KMS-11 (cell line): Measurements from ENCODE around the gene PPOX.

ENCODE experiments used
- H2AFZ ChIP-seq: fragments of 200-600 bp; sonication (generic); 2 replicates; pipeline ENCODE4 v1.6.1; 2016; ENCODE audit warnings: antibody characterized with exemption, mixed run types, low read depth
- H3K27ac ChIP-seq: fragments of 200-600 bp; sonication (generic); 2 replicates; pipeline ENCODE4 v1.6.1; 2016; ENCODE audit warnings: mild to moderate bottlenecking, mixed run types
- H3K27me3 ChIP-seq: fragments of 200-600 bp; sonication (generic); 2 replicates; pipeline ENCODE4 v1.6.1; 2017; ENCODE audit warnings: mild to moderate bottlenecking, low read depth, mixed run types, moderate library complexity; ENCODE audit not compliant: insufficient read depth
- H3K36me3 ChIP-seq: fragments of 200-600 bp; sonication (generic); 2 replicates; pipeline ENCODE4 v1.6.1; 2017; ENCODE audit warnings: mild to moderate bottlenecking, mixed run types; ENCODE audit not compliant: insufficient read depth
- H3K4me1 ChIP-seq: fragments of 200-600 bp; sonication (generic); 2 replicates; pipeline ENCODE4 v1.6.1; 2016; ENCODE audit warnings: mild to moderate bottlenecking, low read depth, mixed run types; ENCODE audit not compliant: poor library complexity, severe bottlenecking
- H3K4me2 ChIP-seq: fragments of 200-600 bp; sonication (generic); 2 replicates; pipeline ENCODE4 v1.7.0; 2016; ENCODE audit warnings: mild to moderate bottlenecking, mixed run types
- H3K4me3 ChIP-seq: fragments of 200-600 bp; sonication (generic); IDR thresholded peaks from 2 replicates; pipeline ENCODE4 v1.6.1; 2017; ENCODE audit warnings: low read depth, low read length, mixed read lengths; ENCODE audit not compliant: insufficient read depth
- H3K79me2 ChIP-seq: fragments of 200-600 bp; sonication (generic); 2 replicates; pipeline ENCODE4 v1.6.1; 2016; ENCODE audit warnings: low read depth, mixed run types; ENCODE audit not compliant: insufficient read depth
- H3K9ac ChIP-seq: fragments of 200-600 bp; sonication (generic); 2 replicates; pipeline ENCODE4 v1.6.1; 2016; ENCODE audit warnings: mild to moderate bottlenecking, mixed run types
- H4K20me1 ChIP-seq: fragments of 200-600 bp; sonication (generic); 2 replicates; pipeline ENCODE4 v1.6.1; 2016; ENCODE audit warnings: mild to moderate bottlenecking, mixed run types; ENCODE audit not compliant: insufficient read depth
- TF ChIP-seq, protein P1 (sequence below): fragments of 200-600 bp; sonication (generic); conservative IDR thresholded peaks from 2 replicates; pipeline ENCODE4 v1.6.1; 2017; ENCODE audit warnings: low read depth, mild to moderate bottlenecking, antibody characterized with exemption, low read length, moderate library complexity, mixed read lengths

Gene PPOX

GRCh38 chr1:161189036-161189435 lies 22.8 kb downstream of the PPOX start:
- no peak overlapping the region for H3K4me2 ChIP-seq
- H2AFZ ChIP-seq = no peak overlapping the region
- H3K27me3 ChIP-seq = no peaks in the 10 kb centered on the region
- H3K9ac ChIP-seq = no peak overlapping the region
- H4K20me1 ChIP-seq = no peaks in the 10 kb centered on the region
- no peaks in the 10 kb centered on the region for H3K79me2 ChIP-seq
- peaks cover 47% of the 10 kb centered on the region for H3K4me1 ChIP-seq
- TF ChIP-seq, protein P1, sequence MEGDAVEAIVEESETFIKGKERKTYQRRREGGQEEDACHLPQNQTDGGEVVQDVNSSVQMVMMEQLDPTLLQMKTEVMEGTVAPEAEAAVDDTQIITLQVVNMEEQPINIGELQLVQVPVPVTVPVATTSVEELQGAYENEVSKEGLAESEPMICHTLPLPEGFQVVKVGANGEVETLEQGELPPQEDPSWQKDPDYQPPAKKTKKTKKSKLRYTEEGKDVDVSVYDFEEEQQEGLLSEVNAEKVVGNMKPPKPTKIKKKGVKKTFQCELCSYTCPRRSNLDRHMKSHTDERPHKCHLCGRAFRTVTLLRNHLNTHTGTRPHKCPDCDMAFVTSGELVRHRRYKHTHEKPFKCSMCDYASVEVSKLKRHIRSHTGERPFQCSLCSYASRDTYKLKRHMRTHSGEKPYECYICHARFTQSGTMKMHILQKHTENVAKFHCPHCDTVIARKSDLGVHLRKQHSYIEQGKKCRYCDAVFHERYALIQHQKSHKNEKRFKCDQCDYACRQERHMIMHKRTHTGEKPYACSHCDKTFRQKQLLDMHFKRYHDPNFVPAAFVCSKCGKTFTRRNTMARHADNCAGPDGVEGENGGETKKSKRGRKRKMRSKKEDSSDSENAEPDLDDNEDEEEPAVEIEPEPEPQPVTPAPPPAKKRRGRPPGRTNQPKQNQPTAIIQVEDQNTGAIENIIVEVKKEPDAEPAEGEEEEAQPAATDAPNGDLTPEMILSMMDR = no peak; the same call in 1 of the 2 replicates
- no peaks in the 10 kb centered on the region for H3K36me3 ChIP-seq
- H3K4me3 ChIP-seq = no peak overlapping the region
- no peak overlapping the region for H3K27ac ChIP-seq

DNA sequence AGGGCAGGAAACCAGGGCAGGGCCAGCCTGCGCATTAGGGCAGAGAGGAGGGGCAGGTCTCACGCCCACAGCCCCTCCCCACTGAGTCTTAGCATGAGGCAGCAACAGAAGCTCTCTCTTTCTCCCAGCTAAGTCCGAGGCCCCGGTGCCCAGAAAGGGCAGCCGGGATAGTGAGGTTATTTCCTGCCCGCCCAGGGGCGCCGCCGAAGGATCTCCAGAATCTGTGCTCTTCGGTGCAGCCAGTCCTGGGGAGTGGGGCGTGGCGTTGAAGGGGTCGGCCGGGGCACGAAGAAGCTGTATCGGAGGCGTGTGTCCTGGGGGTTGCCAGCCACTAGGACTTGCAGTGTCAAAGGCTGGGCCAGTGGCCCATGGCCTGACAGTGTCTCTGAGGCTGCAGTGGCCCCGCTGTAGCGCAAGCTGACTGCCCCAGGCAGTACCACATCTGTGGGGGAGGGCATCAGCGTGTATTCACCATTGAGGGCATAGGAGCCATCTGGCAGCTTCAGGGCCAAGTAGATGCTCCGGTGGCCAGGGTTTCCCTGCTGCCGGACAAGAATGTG lies 24.8 kb downstream of the PPOX start:
- no peaks in the 10 kb centered on the region for H3K27me3 ChIP-seq
- H3K79me2 ChIP-seq = no peaks in the 10 kb centered on the region
- no peaks in the 10 kb centered on the region for H3K36me3 ChIP-seq
- TF ChIP-seq, protein P1 = no peak
- H3K27ac ChIP-seq = no peak overlapping the region
- no peak overlapping the region for H3K4me3 ChIP-seq
- H3K4me2 ChIP-seq = no peak overlapping the region
- H2AFZ ChIP-seq = no peak overlapping the region
- no peaks in the 10 kb centered on the region for H4K20me1 ChIP-seq
- peaks cover 27% of the 10 kb centered on the region for H3K4me1 ChIP-seq
- H3K9ac ChIP-seq = no peak overlapping the region

GRCh38 chr1:161191971-161192370 lies 25.7 kb downstream of the PPOX start:
- Histone ChIP-seq H3K4me2 (peak overlapping the region; percentile 7; the same call in 1 of the 2 replicates), H3K9ac (no peak overlapping the region), H2AFZ (peak overlapping the region; percentile 65; the same call in 1 of the 2 replicates), H3K4me1 (peaks cover 18% of the 10 kb centered on the region), H4K20me1 (no peaks in the 10 kb centered on the region), H3K27ac (no peak overlapping the region), H3K79me2 (no peaks in the 10 kb centered on the region), H3K4me3 (no peak overlapping the region), H3K27me3 (no peaks in the 10 kb centered on the region; the same call in 1 of the 2 replicates), H3K36me3 (no peaks in the 10 kb centered on the region)
- TF ChIP-seq, protein P1 = no peak

DNA sequence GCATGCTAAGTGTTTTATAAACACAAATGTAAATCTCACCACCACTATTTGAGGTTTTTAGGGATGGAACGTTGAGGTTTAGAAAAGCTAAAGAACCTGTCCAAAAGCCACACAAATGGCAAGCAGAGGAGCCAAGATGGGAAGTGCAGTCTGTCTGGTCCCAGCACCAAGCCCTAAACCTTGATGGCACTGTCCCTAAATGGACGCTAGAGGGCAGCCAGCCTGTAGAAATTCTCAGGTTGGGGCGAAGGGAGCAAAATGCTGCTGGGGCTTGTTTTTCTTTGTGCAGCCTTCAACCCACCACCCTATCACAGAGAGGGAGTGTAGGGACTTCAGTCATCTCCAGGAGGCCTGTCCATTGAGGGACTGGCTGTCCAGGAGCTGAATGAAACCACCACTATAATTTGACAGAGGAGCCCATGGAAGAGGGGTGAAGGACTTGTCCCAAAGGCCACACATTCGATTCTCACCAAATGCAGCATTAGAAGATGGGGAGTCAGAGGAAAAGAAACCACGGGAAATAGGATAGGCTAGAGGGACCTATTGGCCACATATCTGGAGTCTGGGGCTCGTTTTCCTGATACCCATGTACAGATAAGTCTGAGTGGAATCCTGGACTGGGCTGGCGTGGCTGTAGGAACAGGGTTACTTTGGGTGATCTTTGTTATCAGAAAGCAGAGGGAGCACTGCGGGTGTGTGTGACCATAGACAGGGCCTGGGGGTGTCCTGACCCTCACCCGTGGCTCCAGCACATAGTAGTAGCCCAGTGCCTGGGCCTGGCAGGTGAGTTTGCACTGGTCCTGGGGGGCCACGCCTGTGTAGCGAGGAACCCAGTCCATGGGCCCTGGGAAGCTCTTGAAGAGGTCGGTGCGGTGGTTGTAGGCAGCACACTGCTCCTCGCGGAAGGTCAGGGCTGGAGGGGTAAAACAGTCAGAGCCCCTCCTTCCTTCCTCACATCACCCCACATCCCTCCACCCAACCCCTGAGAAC lies 26.5 kb downstream of the PPOX start:
- H4K20me1 ChIP-seq = no peaks in the 10 kb centered on the region
- peaks cover 13% of the 10 kb centered on the region for H3K4me1 ChIP-seq
- no peak overlapping the region for H3K27ac ChIP-seq
- H2AFZ ChIP-seq = peak overlapping the region; percentile 65
- H3K4me3 ChIP-seq = no peak overlapping the region
- TF ChIP-seq, protein P1 = peak; percentile 100
- peak overlapping the region; percentile 7; the same call in 1 of the 2 replicates for H3K4me2 ChIP-seq
- no peaks in the 10 kb centered on the region for H3K36me3 ChIP-seq
- H3K27me3 ChIP-seq = no peaks in the 10 kb centered on the region; the same call in 1 of the 2 replicates
- no peak overlapping the region for H3K9ac ChIP-seq
- no peaks in the 10 kb centered on the region for H3K79me2 ChIP-seq
